Activated CD4-positive, CD25-positive, alpha-beta regulatory T cell treated with anti-CD3 and anti-CD28 coated beads, Interleukin-2, amount 50 U/mL, for 72 hours (primary cell): ENCODE data around the gene EFNA3.

Experiments used
- DNase-seq: peaks from one replicate; pipeline ENCODE4 v3.0.0; 2021

Gene EFNA3

DNA sequence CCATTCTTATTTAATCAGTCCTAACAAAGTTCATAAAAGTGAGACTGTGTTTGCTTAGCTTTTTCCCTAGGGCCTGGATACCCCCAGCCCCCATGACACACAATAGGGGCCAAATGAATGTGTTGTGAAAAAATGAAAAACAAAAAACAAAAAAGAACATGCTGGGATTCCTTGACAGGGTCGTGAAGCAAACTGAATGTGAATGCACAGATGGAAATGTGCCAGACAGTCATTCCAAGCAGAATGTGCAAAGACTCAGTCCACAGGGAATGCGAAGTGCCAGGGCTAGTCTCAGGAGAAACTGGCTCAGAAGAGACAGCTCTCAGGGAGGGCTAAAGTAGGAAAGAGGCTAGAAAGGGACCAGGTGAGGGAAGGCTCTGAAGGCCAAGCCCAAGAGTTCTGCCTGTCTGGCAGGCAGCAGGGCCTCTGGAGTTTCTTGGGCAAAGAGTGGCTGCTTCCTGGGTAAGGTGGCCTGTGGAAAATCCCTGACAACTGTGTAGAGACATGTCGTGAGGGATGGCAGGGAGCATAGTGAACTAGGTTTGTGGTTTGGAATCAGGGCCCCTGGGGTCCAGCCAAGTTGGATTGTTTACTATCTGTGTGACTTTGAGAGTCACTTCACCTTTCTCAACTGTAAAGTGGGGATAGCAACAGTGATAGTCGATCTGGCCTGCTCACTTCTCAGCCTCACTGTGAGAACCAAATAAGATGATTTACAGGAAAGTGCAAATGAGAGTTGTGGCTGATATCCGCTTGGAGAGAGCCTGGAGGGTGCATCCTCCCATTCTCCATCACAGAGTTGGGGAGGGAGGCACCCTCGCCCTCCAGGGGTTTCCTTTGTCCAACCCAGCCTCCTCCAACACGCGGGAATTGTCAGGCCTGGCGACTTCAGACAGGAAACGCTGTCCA is 28.7 kb upstream of the EFNA3 start:
- DNase-seq: no peak

DNA sequence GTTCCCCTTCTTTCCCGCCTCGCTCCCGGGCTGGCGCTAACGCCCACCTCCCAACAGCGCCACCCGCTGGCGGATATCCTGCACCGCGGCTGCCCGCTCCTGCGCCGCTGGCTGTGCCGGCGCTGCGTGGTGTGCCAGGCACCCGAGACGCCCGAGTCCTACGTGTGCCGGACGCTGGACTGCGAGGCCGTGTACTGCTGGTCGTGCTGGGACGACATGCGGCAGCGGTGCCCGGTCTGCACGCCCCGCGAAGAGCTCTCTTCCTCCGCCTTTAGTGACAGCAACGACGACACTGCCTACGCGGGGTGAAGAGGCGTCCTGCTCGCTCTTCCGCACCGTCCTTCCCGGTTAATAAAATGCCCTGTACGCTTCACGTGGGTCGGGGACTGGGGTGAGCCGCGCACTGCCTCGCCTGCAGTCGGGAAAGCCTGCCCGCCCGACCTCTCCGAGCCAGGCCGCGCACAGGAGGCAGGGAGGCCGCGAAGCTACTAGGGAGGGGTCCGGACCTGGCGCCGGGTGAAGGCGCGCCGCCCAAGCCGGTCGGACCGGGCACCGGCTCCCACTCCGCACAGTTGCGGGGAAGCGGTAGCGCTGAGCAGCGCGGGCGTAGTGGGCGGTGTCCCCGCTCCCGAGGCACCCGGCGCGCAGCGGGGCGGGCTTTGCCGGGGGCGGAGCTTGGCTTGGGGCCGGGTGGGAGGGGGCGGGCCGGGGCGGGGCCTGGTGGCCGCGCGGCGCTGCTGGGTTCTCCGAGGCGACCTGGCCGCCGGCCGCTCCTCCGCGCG is 27.9 kb upstream of the EFNA3 start, which contains the start of gene ADAM15:
ADAM15 (plus strand) TSS at position 757 of the 782 bp plus-strand sequence. CDS start 71 bp downstream, outside the sequence.
- peak; percentile 88 for DNase-seq

DNA sequence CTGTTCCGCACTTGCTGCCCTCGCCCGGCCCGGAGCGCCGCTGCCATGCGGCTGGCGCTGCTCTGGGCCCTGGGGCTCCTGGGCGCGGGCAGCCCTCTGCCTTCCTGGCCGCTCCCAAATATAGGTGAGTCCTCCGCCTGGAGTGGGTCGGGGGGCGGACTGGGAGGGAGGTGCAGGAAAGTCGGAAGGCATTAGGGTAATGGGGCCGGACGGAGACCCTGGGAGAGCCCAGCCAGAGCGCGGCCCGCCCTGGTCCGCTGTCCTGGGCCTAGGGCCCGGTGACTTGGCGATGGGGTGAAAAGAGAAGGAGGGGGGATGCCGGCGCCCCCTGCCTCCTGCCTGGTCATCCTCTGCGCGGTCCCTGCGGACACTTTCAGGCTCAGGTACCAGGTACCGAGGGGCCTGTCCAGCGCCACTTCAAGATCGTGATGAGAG is 27.3 kb upstream of the EFNA3 start:
- no peak for DNase-seq

DNA sequence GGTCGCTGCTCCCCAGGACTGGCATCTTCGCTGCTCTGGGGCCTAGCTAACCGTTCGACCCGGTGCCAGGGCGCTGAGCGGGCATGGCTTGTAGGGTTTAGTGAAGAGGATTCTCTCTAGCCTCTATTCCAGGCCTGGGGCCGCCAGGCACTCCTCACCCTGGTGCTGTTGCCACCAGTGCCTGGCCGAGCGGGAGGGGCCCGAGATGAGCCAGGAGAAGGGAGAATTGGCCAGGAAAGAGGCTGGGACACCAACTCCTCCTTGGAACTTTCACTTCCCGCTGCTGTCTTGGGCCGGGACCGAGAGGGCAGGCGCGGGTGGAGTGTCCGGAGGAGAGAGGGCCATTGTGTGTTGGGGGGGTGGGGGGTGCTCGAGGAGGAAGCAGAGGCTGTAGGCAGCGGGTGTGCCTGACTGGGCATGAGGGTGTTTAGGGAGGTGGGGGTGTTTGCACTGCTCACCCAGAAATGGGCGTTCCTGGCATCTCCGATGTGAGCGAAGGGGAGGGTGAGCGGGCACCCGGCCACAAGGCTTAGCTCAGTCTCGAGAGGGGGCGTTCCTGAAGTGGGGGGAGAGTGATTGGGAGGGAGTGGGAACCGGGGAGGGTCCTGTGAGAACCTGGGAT is 26.7 kb upstream of the EFNA3 start:
- peak; percentile 47 for DNase-seq

DNA sequence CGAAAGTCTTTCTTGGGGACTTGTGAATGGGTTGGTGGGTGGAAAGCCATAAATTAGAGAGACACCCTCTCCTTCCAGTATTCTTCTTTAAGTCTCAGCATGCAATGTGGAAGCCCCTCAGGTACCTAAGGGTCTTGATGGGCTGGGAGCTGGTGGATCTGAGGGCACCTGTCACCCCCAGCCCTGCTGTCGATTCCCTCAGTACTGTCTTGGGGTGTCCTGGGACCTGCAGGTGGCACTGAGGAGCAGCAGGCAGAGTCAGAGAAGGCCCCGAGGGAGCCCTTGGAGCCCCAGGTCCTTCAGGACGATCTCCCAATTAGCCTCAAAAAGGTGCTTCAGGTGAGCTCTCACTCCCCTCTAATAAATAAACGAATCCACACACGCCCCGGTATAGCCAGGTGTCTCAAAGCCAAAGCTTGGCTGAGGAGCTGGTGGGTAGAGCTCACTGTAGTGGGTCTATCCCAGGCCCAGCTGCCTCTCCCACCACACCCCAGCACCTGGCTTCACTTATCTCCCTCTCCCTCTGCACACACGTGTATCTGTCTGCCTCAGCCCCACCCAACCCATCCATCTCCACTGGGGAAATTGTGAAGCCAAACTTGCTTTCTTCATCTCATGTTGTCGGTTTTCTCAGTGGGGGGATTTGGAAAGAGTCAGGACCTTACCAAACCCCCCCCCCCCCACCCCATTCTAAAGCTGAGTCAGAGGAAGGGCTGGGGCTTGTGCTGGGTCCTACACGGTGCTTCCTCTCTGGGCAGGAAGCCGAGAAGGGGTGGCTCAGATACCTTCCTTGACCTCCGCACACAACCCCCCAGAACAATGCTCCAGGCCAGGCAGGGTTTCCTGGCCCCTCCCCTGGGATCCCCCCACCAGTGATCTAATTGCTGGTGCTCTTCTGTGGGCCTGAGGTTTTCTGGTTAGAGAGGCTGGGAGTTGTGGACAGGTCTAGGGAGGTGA is 25.9 kb upstream of the EFNA3 start:
- no peak for DNase-seq

DNA sequence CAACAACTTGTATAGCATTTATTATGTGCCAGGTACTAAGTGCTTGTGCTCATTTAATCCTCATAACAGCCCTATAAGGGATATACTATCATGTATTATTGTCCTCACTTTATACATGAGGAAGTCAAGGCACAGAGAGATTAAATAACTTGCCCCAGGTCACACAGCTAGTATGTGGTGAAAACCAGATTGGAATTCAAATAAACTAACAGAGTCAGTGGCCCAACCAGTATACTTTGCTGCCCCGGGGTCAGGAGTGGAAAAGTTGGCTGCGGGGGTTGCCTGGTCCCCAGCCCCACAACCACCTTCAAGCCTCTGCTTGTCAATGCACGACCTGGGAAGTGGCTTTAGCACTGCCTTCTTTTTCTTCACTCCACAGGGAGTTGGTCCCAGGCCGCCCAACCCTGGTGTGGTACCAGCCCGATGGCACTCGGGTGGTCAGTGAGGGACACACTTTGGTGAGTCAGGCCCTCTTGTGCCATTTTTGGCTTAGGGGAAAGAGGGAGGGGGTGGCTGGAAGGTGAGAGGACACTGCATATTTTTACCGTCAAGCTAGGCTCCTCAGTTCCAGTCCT is 25.0 kb upstream of the EFNA3 start:
- DNase-seq: no peak

DNA sequence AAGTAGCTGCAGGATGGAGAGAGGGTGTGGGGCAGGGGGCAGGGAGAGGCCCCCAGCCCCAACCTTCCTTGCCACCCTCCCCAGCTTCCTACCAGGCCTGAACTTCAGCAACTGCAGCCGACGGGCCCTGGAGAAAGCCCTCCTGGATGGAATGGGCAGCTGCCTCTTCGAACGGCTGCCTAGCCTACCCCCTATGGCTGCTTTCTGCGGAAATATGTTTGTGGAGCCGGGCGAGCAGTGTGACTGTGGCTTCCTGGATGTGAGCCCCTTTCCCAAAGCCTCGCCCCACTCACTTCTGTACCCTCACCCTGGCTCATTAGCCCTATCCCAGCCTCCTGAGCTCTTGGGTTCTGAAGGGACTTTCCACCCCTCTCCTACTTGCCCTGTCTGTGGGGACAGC is 21.5 kb upstream of the EFNA3 start:
- no peak for DNase-seq

DNA sequence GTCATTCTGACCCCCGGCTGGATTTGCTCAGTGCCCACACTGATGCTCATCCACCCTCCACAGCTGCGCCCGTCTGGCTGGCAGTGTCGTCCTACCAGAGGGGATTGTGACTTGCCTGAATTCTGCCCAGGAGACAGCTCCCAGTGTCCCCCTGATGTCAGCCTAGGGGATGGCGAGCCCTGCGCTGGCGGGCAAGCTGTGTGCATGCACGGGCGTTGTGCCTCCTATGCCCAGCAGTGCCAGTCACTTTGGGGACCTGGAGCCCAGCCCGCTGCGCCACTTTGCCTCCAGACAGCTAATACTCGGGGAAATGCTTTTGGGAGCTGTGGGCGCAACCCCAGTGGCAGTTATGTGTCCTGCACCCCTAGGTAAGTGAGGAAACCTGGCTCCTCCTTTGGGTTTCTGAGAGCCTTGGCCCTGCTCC is 20.8 kb upstream of the EFNA3 start:
- DNase-seq: no peak

DNA sequence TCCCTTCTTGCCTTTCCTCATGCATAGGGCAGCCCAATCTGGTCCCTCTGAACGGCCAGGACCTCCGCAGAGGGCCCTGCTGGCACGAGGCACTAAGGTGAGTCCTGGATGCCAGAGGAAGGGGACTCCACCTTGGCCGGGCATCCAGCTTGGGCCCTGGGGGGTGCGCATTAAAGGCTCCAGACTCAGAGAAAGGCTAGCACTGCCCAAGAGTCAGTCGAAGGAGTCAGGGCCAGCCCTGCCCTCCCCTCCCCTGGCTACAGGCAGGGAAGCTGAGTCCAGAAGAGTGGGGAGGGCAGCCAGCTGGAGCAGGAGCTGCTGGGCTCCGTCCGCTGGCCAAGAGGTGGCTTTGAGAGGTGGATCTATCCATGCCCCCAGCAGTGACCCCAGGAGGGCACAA is 17.9 kb upstream of the EFNA3 start:
- DNase-seq: no peak

DNA sequence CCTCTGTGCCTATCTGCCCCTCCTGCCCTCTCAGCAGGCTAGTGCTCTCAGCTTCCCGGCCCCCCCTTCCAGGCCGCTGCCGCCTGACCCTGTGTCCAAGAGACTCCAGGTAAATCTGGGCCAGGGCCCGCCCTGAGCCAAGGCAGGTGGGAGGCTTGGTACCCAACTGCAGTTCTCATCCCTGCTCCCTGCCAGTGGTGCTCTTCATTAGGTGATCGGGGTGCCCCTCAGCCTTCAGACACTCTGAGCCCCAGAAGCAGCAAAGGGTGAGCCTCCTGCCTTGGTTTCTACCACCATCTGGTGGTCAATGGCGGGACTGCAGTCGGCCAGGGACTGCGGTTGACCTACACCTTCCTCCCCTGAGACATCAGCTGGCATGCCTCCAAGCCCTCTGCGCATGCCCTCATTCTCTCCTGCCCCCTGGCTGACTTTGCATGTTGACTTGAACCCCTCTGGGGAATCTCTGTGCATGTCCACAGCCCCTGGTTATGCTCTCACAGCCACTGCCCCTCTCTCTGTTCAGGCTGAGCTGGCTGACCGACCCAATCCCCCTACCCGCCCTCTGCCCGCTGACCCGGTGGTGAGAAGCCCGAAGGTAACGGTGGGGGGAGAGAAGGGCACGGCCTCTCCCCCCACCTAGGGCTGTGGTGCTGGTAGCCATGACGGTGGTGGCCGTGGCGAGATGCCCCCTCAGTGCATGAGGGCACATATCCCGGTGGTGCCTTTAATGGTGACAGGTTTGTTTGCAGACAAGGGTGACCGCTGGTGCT is 17.1 kb upstream of the EFNA3 start:
- peak; percentile 99 for DNase-seq

DNA sequence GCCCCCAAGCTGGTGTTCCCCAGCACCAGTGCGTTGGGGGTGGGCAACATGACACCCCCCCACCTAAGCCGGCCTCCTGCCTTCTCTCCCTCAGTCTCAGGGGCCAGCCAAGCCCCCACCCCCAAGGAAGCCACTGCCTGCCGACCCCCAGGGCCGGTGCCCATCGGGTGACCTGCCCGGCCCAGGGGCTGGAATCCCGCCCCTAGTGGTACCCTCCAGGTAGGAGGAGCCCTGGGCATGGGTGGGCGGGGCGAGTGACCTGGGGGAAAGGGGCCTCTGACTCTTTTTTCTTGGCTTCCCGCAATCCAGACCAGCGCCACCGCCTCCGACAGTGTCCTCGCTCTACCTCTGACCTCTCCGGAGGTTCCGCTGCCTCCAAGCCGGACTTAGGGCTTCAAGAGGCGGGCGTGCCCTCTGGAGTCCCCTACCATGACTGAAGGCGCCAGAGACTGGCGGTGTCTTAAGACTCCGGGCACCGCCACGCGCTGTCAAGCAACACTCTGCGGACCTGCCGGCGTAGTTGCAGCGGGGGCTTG is 16.4 kb upstream of the EFNA3 start:
- no peak for DNase-seq

DNA sequence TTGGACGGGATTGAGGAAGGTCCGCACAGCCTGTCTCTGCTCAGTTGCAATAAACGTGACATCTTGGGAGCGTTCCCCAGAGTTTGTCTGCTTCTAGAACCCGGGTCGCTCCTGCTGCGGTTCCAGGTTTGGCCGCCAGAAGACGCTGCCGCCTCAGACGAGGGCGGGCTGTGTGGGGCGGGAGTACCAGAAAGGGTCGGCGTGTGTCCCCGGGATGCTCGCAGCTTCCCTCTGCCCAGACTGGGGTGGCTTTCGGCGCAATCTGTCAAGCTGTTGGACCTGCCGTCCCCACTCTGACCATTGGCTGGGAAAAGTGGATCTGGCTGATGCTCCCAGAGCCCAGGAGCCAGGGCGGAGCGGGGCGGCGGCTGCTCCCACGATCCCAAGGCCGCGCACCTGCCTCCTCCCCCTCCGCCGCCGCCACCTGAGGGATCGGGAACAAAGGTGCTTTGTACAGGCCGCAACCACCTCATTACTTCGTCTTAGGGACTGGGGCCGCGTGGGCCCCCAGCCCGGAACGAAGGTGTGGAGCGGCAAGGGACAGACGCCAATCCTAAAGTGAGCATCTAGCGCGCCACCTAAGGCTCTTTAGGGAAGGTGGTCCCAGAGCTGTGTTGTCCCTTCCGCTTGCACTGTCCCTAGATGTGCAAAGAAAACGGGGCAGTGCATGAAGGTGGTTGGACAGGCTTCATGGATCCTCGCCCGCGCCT is 15.8 kb upstream of the EFNA3 start:
- peak; percentile 75 for DNase-seq

DNA sequence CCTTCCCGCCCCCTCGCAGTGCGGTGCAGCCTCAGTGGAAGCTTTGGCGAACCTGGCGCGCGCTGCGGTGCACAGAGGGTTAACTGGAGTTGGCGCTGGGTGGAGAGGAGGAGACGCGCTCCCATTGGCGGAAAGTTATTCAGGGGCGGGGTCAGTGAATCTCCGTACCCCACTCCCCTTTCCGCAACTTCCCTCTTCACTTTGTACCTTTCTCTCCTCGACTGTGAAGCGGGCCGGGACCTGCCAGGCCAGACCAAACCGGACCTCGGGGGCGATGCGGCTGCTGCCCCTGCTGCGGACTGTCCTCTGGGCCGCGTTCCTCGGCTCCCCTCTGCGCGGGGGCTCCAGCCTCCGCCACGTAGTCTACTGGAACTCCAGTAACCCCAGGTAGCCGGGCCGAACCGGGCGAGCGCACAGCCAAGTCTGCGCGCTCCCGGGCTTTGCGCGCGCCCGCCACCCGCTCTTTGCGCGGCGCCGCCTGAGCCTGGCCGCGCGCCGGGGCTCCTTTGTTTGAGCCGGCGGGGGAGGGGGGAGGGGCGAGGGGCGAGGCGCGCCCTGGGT is 15.0 kb upstream of the EFNA3 start, which contains the start of gene EFNA4:
EFNA4 (plus strand) TSS at position 191 of the 561 bp plus-strand sequence; CDS start at position 275, 84 bp downstream.
- peak; percentile 81 for DNase-seq

DNA sequence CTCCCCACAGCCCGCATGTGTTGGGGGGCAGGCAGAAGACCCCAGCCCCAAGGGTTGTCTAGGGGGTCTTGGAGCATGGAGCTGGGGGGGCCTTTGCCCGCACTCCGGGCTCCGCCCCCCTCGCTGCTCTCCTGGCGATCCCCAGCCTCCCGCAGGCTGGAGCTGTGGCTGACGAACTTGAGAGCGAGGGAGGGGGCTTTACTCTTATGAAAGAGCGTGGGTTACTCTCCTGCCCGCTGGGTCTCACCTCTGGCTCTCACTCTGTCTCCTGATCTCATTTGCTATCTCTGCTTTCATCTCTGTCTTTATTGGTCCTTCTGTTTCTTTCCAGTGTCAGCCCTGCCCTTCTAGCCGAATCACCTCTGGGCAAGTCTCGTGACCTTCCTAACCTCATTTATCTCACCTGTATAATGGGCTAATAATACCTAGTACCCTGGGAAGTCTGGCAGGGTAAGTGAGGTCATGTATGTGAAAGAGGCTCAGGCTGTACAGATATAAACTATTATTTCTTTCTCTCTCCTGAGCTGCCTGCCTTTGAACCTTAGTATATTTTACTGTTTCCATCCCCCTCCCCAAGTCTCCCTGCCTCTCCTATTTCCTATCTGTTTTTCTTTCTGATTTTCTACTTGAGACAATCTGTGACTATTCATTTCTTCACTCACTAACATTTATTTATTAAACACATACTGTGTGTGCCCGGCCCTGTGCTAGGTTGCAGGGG is 14.4 kb upstream of the EFNA3 start:
- DNase-seq: no peak

DNA sequence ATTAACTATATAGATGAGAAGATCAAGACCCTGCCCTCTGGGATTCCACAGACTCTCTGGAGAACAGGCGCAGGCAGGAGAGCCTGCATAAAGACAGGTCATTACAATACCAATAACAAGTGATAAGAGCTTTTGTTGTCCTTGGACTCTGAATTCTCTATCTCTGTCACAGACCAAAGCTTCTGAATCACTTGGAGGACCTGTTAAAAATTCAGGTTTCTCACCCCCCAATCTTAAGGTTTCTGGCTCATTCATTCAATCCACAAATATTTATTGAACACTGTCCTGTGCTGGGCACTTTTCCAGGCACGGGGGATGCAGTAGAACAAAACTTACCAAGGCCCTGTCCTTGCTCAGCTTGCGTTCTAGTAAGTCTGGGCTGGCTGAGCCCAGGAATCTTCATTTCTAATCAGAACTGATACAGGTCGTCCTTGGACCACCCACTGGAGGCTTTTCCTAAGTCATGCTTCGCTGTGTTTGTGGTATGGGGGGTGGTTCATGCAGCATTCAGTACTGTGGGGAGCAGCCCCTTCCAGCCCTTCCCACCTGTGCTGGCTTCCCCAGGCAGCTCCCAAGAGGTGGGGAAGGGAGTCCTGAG is 13.7 kb upstream of the EFNA3 start:
- DNase-seq: no peak

DNA sequence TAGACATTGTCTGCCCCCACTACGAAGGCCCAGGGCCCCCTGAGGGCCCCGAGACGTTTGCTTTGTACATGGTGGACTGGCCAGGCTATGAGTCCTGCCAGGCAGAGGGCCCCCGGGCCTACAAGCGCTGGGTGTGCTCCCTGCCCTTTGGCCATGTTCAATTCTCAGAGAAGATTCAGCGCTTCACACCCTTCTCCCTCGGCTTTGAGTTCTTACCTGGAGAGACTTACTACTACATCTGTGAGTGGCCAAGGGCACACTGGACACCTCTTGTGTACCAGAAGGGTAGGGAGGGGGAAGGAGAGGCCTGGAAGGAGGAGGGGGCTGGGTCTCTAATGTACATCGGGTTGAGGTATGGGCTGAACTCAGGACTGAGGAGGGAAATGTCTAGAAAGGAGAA is 11.9 kb upstream of the EFNA3 start:
- DNase-seq: no peak

DNA sequence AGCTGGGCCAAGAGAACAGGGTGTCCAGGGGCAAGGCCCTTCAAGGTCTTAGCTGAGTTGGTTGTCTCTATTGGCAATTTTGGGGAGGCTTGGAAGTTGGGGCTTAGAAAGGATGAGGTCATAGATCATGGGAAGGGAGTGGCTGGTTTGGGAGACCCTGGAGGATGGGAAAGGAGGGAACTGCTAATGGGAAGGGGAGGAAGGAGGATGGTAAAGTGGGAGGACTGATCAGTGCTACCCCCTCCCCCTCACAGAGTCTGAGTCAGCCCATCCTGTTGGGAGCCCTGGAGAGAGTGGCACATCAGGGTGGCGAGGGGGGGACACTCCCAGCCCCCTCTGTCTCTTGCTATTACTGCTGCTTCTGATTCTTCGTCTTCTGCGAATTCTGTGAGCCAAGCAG is 10.0 kb upstream of the EFNA3 start:
- no peak for DNase-seq

DNA sequence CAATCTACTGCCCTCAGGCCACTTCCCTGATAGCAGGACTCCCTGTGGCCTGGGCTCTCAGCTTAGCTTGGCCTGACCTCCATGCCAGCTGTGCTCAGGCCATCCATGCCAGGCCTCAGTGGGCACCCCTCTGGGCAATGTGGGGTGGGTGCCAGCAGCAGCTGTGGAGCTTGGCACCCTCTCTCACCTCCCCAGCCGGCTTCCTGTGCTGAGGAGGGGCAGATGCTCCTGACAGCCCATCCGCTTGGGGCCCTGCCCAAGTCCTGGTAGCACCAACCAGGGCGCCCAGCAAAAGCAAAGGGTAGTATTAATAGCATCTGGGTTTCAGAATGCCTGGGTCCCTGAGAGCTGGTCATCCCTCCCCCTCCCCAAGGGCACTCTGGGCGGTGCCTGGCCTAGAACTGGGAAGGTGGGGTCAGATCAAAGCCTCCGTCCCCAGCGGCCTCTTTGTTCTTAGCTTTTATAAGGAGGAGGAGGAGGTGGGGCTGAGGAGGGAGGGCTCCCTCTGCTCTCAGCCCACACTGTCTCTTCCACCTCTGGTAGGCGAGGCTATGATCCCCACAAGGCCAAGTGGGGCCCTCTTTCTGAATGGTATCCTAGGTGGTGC is 9.0 kb upstream of the EFNA3 start:
- DNase-seq: no peak
